Measurements from ENCODE around the gene SPINK4.

The SPINK4 gene

DNA sequence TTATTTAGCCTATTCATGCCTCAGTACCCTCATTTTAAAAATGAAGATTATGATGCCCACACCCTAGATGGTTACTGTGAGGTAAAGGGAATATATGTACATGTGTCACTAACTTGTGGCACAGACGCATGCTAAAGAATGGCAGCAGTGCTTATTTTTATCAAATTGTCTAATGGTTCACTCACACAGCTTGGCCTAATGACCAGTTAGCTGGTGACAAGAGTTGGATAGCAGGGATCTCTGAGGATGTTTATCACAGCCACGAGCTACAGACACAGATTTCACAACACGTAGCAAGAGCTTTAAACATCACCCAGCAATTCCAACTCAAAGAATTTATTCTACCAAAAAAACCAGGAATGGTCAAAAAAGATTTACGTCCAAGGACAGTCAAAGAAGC is 17.3 kb downstream of the SPINK4 start:
- no peak for DNase-seq (ENCODE audit: low spot score)

- DNase-seq (ENCODE audit: low spot score) = no peak
Measured at GRCh38 chr9:33260372-33260771, 20.4 kb downstream of the SPINK4 start.

GRCh38 chr9:33263131-33264002 is 23.4 kb downstream of the SPINK4 start:
- no peak for DNase-seq (ENCODE audit: low spot score)

- peak; percentile 24 for DNase-seq (ENCODE audit: low spot score)
Measured at GRCh38 chr9:33264003-33264472, 24.1 kb downstream of the SPINK4 start.

- DNase-seq (ENCODE audit: low spot score) = peak; percentile 100
Measured at GRCh38 chr9:33264473-33265177, 24.7 kb downstream of the SPINK4 start, which contains the start of the genes BAG1 and CHMP5. TSS of gene BAG1 (minus strand) at chr9:33264708. TSS of gene CHMP5 (plus strand) at chr9:33265049. CDS start at chr9:33265079, 30 bp downstream.

DNA sequence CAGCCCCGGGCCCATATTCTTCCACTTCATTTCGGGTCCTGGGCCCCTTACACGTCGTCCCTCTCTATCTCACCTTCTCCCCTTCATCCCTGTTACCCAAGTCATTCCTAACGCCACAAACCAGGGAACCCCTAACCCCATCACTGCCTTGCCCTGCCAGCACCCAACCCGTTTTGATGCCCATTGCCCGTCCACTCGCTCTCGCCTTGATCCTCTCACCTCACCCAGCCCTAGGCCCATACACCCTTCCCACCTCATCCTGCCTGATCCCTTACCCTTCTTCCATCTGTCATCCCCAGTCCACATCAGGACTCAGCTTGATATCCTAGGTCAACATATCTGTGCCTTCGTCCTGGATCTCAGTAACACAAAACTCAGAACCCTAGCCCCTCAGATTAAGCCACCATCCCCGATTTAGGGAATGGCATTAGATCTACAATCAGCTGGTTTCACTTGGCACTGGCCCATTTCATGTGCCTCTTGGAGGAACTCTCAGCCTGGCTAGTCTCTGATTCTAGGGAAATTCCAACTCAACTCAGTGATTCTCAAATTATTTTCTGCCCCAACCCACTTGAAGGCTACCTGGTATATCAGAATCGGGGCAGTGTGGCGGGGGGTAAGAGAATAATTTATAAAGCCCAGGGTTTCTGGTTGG is 25.4 kb downstream of the SPINK4 start:
- DNase-seq (ENCODE audit: low spot score) = no peak

DNA sequence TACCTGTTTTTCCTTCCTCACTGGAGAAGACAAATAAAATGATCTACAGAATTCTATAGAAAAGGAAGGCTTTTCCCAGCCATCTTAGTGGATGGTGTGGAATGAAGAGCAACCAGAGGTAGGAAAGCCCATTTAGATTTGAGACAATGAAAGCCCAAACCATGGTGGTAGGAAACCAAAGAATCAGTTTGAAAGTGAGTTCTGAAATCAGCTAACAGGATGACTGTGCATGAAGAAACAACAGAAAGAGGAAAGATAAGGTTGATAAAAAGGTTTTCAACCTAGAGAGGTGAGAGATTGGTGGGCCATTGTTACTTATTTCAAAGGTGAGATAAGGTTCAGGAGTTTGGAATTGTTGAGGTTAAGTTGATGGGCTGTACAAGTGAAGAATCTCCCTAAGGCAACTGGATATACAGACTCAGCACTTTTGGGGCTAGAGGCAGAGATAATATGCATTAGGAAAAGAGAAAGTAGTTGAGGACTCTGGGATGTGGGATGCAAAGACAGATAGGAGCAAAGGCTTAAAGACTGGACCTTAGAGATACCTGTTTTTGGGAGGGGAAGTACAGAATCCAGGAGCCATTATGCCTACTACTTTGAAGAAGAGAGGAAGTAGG is 27.3 kb downstream of the SPINK4 start:
- DNase-seq (ENCODE audit: low spot score) = no peak

GRCh38 chr9:33270146-33270545 is 30.2 kb downstream of the SPINK4 start:
- no peak for DNase-seq (ENCODE audit: low spot score)

- no peak for DNase-seq (ENCODE audit: low spot score)
Measured at GRCh38 chr9:33272061-33272460, 32.1 kb downstream of the SPINK4 start.

DNA sequence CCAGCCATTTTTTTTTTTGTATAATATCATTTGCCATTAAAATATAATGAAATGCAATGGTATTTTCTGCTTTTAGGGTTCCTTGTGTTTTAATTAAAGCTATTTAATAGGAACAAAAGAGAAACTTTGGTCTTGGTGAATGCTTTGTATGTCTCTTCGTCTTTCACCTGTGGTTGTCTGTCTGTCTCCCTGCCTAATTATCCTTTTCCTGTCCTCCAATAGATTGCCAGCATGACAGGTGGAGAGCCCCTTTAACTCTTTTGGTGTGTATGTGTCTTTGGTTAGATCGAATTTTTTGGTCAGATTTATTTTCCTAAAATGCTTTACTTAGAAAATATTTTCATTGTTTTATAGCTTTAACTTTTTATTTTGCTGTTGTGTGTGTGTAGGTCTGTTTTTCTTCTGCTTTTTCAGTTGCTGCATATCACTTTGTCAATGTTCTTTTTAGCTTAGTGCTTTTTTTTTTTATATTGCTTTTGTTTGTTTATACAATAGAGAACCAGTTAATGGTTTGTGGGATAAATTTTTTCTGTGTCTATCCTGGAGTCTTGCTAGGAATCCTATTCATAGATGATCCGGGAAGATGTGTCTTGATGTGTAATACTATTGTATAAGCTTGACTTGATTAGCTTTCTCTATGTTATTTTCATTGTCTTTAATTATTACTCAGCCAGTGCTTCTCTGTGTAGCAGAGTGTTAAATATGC is 33.5 kb downstream of the SPINK4 start:
- no peak for DNase-seq (ENCODE audit: low spot score)

DNA sequence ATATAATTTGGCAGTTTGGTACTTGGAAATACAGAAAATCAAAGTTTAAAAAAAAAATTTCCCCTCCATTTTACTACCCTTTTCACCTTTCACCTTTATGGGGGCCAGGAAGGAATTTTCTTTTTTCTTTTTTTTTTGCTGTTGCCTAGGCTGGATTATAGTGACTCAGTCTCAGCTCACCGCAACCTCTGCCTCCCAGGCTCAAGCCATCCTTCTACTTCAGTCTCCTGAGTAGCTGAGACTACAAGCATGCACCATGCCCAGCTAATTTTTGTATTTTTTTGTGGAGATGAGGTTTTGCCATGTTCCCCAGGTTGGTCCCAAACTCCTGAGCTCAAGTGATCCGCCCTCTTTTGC is 34.0 kb downstream of the SPINK4 start:
- no peak for DNase-seq (ENCODE audit: low spot score)

DNA sequence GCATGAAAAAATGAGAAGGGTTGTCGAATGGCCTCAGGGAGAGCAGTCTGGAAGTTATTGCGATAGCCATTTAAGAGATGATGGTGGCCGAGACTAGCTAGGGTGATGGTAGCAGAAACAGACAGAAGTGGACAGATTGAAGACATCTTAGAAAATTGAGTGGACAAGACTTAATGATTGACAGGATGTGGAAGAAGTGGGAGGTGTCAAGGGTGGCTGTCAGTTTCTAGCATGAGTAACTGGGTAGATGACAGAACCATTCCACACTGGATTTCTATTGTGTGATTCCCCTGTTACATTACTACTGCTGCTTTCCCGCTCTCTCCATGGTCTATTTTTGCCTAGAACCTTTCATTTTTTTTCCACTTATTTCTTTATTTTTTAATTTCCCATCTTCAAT is 37.5 kb downstream of the SPINK4 start:
- no peak for DNase-seq (ENCODE audit: low spot score)

DNA sequence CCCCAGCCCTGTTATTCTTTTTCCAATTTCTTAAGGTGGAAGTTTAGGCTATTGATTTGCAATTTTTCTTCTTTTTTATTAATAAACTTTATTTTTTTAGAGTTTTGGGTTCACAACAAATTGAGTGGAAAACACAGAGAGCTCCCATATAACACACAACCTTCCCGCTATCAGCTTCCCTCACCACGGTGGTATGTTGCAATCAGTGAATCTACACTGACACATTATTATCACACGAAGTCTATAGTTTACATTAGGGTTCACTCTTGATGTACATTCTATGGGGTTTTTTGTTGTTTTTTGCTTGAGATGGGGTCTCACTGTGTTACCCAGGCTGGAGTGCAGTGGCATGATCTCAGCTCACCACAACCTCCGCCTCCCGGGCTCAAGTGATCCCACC is 45.5 kb downstream of the SPINK4 start:
- DNase-seq (ENCODE audit: low spot score) = no peak

- peak; percentile 91 for DNase-seq (ENCODE audit: low spot score)
Measured at GRCh38 chr9:33287087-33287490, 47.1 kb downstream of the SPINK4 start.

DNA sequence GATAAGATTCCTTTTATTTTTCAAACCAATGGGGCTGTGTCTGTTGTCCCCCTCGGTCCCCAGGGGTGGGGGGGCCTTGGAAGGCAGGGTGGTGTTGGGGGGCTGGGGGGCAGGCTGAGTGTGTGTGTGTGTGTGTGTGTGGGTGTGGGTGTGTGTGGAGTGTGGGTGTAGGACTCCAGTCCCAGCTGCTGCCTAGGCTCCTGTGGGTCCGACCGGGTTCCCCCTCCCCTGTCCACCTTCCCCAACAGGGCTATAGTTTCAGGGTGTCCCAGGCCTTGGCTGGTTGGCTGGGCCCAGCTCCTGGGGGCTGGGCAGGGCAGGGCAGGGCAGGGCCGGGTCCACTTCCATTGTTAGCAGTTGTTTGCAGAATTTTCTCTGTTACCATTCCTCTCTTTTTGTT is 48.3 kb downstream of the SPINK4 start:
- DNase-seq (ENCODE audit: low spot score) = no peak

DNA sequence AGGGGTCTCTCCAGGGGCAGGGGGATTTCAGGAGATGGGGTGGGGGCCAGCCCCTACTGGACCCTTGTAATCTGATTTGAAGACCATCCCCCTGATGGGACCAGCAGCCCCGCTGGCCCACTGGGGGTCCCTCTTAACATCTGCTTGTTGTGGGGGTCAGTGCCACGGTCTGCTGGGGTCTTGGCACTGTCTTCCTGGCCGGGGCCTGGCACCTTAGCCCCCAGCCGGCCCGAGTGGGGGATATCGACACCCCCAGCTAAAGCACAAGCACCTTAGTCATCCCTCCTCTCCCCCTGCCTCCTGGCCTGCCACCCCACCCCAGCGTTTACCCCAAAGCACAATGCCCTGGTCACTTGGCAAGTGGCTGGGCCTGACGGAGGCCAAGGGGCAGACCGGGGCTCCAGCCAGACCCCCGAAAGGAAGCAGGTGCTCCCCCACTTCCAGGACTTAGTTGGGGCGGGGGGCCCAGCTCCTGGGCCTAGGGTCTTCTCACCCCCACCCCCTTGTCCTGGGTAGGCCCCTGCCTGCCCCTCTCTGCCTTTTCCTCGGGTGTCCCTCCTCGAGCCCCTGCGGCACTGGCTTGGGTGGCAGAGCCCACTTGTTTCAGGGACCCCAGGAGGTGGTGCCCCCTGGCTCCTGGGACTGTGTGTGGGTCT is 49.0 kb downstream of the SPINK4 start:
- no peak for DNase-seq (ENCODE audit: low spot score)

- DNase-seq (ENCODE audit: low spot score) = peak; percentile 19
Measured at GRCh38 chr9:33289496-33289895, 49.5 kb downstream of the SPINK4 start.

- DNase-seq (ENCODE audit: low spot score) = no peak
Measured at GRCh38 chr9:33289936-33290246, 49.9 kb downstream of the SPINK4 start.

- DNase-seq (ENCODE audit: low spot score) = peak; percentile 100
Measured at GRCh38 chr9:33290247-33291030, 50.5 kb downstream of the SPINK4 start, which contains the start of gene NFX1. TSS of gene NFX1 (plus strand) at chr9:33290516. CDS start at chr9:33290573, 57 bp downstream.

DNA sequence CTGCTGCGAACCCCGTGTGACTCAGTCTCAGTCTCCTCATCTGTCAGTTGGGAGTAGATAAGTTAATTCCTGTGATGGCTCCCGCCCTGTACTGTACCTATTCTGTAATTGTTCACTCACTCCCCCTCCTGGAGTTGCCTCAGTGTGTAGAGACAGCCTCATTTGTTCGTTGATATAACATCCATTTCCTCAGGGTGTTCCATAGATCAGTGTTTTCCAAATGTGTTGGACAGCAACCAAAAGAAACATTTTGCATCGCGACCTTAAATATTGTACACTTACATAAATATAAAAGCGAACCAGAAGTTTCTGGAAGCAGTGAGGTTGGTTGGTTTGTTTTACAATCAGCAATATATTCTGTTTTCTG is 51.0 kb downstream of the SPINK4 start:
- no peak for DNase-seq (ENCODE audit: low spot score)
